OCI-LY7 (cell line): Measurements from ENCODE around the gene MYT1.

Experiments used
- EZH2phosphoT487 ChIP-seq: fragments of 200-600 bp; sonication (generic); IDR thresholded peaks from 2 replicates; pipeline ENCODE4 v1.6.1; 2018; ENCODE audit warnings: low read depth, borderline replicate concordance, mild to moderate bottlenecking, mixed run types, antibody characterized with exemption, low read length, moderate library complexity, mixed read lengths
- TF ChIP-seq, protein P1 (sequence below): fragments of 200-600 bp; sonication (generic); conservative IDR thresholded peaks from 2 replicates; pipeline ENCODE4 v1.5.1; 2014; ENCODE audit warnings: mild to moderate bottlenecking, antibody characterized with exemption, low read length, moderate library complexity, mixed read lengths

GRCh38 chr20:64219202-64219601, 55.0 kb downstream of the MYT1 start:
- TF ChIP-seq, protein P1, sequence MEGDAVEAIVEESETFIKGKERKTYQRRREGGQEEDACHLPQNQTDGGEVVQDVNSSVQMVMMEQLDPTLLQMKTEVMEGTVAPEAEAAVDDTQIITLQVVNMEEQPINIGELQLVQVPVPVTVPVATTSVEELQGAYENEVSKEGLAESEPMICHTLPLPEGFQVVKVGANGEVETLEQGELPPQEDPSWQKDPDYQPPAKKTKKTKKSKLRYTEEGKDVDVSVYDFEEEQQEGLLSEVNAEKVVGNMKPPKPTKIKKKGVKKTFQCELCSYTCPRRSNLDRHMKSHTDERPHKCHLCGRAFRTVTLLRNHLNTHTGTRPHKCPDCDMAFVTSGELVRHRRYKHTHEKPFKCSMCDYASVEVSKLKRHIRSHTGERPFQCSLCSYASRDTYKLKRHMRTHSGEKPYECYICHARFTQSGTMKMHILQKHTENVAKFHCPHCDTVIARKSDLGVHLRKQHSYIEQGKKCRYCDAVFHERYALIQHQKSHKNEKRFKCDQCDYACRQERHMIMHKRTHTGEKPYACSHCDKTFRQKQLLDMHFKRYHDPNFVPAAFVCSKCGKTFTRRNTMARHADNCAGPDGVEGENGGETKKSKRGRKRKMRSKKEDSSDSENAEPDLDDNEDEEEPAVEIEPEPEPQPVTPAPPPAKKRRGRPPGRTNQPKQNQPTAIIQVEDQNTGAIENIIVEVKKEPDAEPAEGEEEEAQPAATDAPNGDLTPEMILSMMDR: no peak
- TF ChIP-seq EZH2phosphoT487: no peak
